Small intestine (tissue), 7 donors: ENCODE measurements around the gene CLDN24. TPM values are rescaled to one million over a fixed set of nuclear protein-coding genes. Genes with fewer than 3 reads are reported as not detected.

Source experiments
- DNase-seq, 2 donors: peaks; one replicate each; pipeline versions ENCODE4 v3.0.0 to v3.0.0-alpha.2; 2013
- FAIRE-seq: peaks from 2 replicates; lab custom pipeline; 2012; peaks lifted over from hg19 to GRCh38; lab: Jason Lieb, UNC
- H3K27ac ChIP-seq, 3 donors: one replicate each; pipeline ENCODE4 v1.5.1; 2013; ENCODE audit warnings: low read length in 2 of 3, mild to moderate bottlenecking in 2 of 3, control low read depth in 1 of 3, inconsistent platforms in 1 of 3, low read depth in 1 of 3, moderate library complexity in 1 of 3
- H3K27me3 ChIP-seq, 3 donors: one replicate each; pipeline ENCODE4 v1.6.1; 2013; ENCODE audit warnings: low read length in 3 of 3, inconsistent platforms in 1 of 3; ENCODE audit not compliant: control insufficient read depth in 3 of 3, insufficient read depth in 3 of 3
- H3K36me3 ChIP-seq, 3 donors: one replicate each; pipeline ENCODE4 v1.6.1; 2013; ENCODE audit warnings: low read length in 3 of 3, inconsistent platforms in 1 of 3, low read depth in 1 of 3, mild to moderate bottlenecking in 1 of 3, moderate library complexity in 1 of 3; ENCODE audit not compliant: control insufficient read depth in 3 of 3, insufficient read depth in 2 of 3
- H3K4me1 ChIP-seq, 3 donors: one replicate each; pipeline ENCODE4 v1.6.1; 2013; ENCODE audit warnings: low read length in 2 of 3, inconsistent platforms in 1 of 3, low read depth in 1 of 3, mild to moderate bottlenecking in 1 of 3, moderate library complexity in 1 of 3; ENCODE audit not compliant: control insufficient read depth in 3 of 3, insufficient read depth in 2 of 3
- H3K4me3 ChIP-seq, 3 donors: one replicate each; pipeline ENCODE4 v1.5.1; 2013; ENCODE audit warnings: low read length in 3 of 3, control low read depth in 1 of 3, inconsistent platforms in 1 of 3, low read depth in 1 of 3, mild to moderate bottlenecking in 1 of 3, moderate library complexity in 1 of 3
- H3K9me3 ChIP-seq, 2 donors: one replicate each; pipeline ENCODE4 v1.6.1; 2013; ENCODE audit warnings: low read depth in 1 of 2, low read length in 1 of 2; ENCODE audit not compliant: control insufficient read depth in 2 of 2, insufficient read depth in 1 of 2
- WGBS, 3 donors: extraction: QIAGEN DNeasy Blood & Tissue Kit; methylation state at CpG; one replicate each; pipeline ENCODE4 v1.1.7; 2013; 5-methylcytosine and 5-hydroxymethylcytosine counted together
- polyA plus RNA-seq, 4 donors: library from polyadenylated mRNA; stranded (reverse) in 3 of 4; unstranded in 1 of 4; fragments of 200-250 nt in 3 of 4; fragments of 120-200 nt in 1 of 4; gene quantifications; one replicate each; pipeline versions ENCODE4 v1.2.1 to v1.2.3, GENCODE V29; 2013
- donor health status: healthy with polysubstance abuse.
- donor health status: control.
- donor health status: control.
- donor health status: Bipolar disorder and iron deficiency.
- donor health status: healthy.

Gene CLDN24
- polyA plus RNA-seq, 4 donors, result not detected

GRCh38 chr4:183284258-183284785 is 37.9 kb downstream of the CLDN24 start:
- WGBS, 3 donors, result 69 to 88% (median 85%) methylated on average over 12 of the region's 12 CpGs
- FAIRE-seq (no peak), DNase-seq (peak in 1 of 2 donors; percentile 27)
- Histone ChIP-seq H3K4me1 (peaks cover 0 to 53% (median 0%) of the 10 kb centered on the region in 3 donors), H3K27me3 (no peaks in the 10 kb centered on the region), H3K36me3 (peaks cover 0 to 15% (median 0%) of the 10 kb centered on the region in 3 donors), H3K4me3 (no peak overlapping the region), H3K9me3 (no peaks in the 10 kb centered on the region), H3K27ac (no peak overlapping the region)

GRCh38 chr4:183276106-183276505 is 46.1 kb downstream of the CLDN24 start:
- FAIRE-seq (no peak), DNase-seq (no peak)
- Histone ChIP-seq H3K4me3 (no peak overlapping the region), H3K36me3 (peaks cover 0 to 5% (median 0%) of the 10 kb centered on the region in 3 donors), H3K27me3 (no peaks in the 10 kb centered on the region), H3K27ac (no peak overlapping the region), H3K4me1 (peaks cover 0 to 1% (median 0%) of the 10 kb centered on the region in 3 donors), H3K9me3 (no peaks in the 10 kb centered on the region)
- 13 to 76% (median 34%) methylated on average over 1 of the region's 1 CpG for WGBS, 3 donors

GRCh38 chr4:183272384-183272783 is 49.8 kb downstream of the CLDN24 start:
- Histone ChIP-seq H3K4me1 (no peaks in the 10 kb centered on the region), H3K9me3 (no peaks in the 10 kb centered on the region), H3K4me3 (no peak overlapping the region), H3K27me3 (no peaks in the 10 kb centered on the region), H3K27ac (no peak overlapping the region), H3K36me3 (peaks cover 0 to 7% (median 0%) of the 10 kb centered on the region in 3 donors)
- no peak for FAIRE-seq
- WGBS, 3 donors, result 86 to 90% (median 88%) methylated on average over 3 of the region's 3 CpGs
- no peak for DNase-seq

Other genes starting within 250 kb of the CLDN24 start
- 10 to 100 TPM in 1 of 4 donors, 1 to 10 TPM in 2, under 1 TPM in 1; 0.22 to 15.6 (median 2.1) TPM for gene WWC2, start 223.2 kb downstream of the CLDN24 start, polyA plus RNA-seq
- under 1 TPM in 2 of 4 donors, not detected in 2; 0.03 to 0.06 TPM for gene CLDN22, start 2.1 kb downstream of the CLDN24 start, polyA plus RNA-seq
- 10 to 100 TPM; 14.8 to 33.9 (median 19.7) TPM for gene CDKN2AIP, start 122.2 kb upstream of the CLDN24 start, polyA plus RNA-seq
- gene ING2, start 182.6 kb upstream of the CLDN24 start, polyA plus RNA-seq, result 10 to 100 TPM; 16.5 to 34.7 (median 29.9) TPM